Vagina (tissue), 2 donors: ENCODE results near the gene POT1.

Experiments used
- CTCF ChIP-seq, 3 experiments: fragments of 450-650 bp in 2 of 3; fragments of 200-600 bp in 1 of 3; sonication (generic) in 1 of 3; IDR thresholded peaks; one replicate each; pipeline ENCODE4 v1.5.1; 2017 to 2019; ENCODE audit warnings: antibody characterized with exemption in 3 of 3, mild to moderate bottlenecking in 2 of 3, moderate library complexity in 2 of 3
- POLR2AphosphoS5 ChIP-seq, 2 donors: sonication (generic); formaldehyde crosslinking; IDR thresholded peaks; one replicate each; pipeline ENCODE4 v1.9.0; 2017; ENCODE audit warnings: antibody characterized with exemption in 2 of 2, mild to moderate bottlenecking in 2 of 2, low read depth in 1 of 2; ENCODE audit not compliant: insufficient read depth in 1 of 2

GRCh38 chr7:124818807-124819206 is 110.8 kb downstream of the POT1 start:
- TF ChIP-seq POLR2AphosphoS5 (IDR thresholded peaks at IDR 0.05; ENCODE audit: insufficient read depth in 1 of 2, low read depth in 1 of 2) (no peak), CTCF (IDR thresholded peaks at IDR 0.05) (no peak)
